ENCODE measurements around the gene CENPK. TPM values are rescaled to one million over a fixed set of nuclear protein-coding genes. Genes with fewer than 3 reads are reported as not detected.

The CENPK gene
- total RNA-seq, 1 experiment from 2014 or later = 56.4 TPM

GRCh38 chr5:65555287-65555686 is 7.7 kb downstream of the CENPK start:
- Mint-ChIP-seq H3K4me1 (ENCODE audit: low read depth, unreplicated experiment) (no peaks in the 10 kb centered on the region), H3K9me3 (ENCODE audit: unreplicated experiment) (no peaks in the 10 kb centered on the region), H3K27ac (ENCODE audit: unreplicated experiment) (no peak overlapping the region), H3K4me3 (ENCODE audit: unreplicated experiment) (no peak overlapping the region), H3K27me3 (ENCODE audit: insufficient read depth, unreplicated experiment) (no peaks in the 10 kb centered on the region), H3K36me3 (ENCODE audit: insufficient read depth, unreplicated experiment) (peaks cover 31% of the 10 kb centered on the region)
- no peak for DNase-seq
- no peaks in the 10 kb centered on the region for H3K36me3 ChIP-seq (ENCODE audit: control insufficient read depth, insufficient read depth, low read length)
- H3K4me3 ChIP-seq (ENCODE audit: low read depth, low read length) = no peak overlapping the region
- POLR2A ChIA-PET = no interaction called here
- H3K27me3 ChIP-seq (replicated peaks; ENCODE audit: control insufficient read depth, insufficient read depth, low read length) = no peaks in the 10 kb centered on the region
- TF ChIP-seq CTCF (IDR thresholded peaks at IDR 0.05; ENCODE audit: insufficient read depth in 1 of 2, low read depth in 1 of 2, low read length in 1 of 2, severe bottlenecking in 1 of 2, unreplicated experiment in 1 of 2) = no peak
- CTCF ChIA-PET = no interaction called here
- no peaks in the 10 kb centered on the region for H3K9me3 ChIP-seq
- intact Hi-C loops (cut with micrococcal nuclease; ENCODE audit: unreplicated experiment) = no loop called here
- H3K4me1 ChIP-seq = no peaks in the 10 kb centered on the region
- no TSS peak for BruUV-seq (replicated peaks)

GRCh38 chr5:65553941-65554340 is 9.0 kb downstream of the CENPK start:
- Mint-ChIP-seq H3K4me1 (ENCODE audit: low read depth, unreplicated experiment) (no peaks in the 10 kb centered on the region), H3K4me3 (ENCODE audit: unreplicated experiment) (no peak overlapping the region), H3K27ac (ENCODE audit: unreplicated experiment) (no peak overlapping the region), H3K36me3 (ENCODE audit: insufficient read depth, unreplicated experiment) (peaks cover 43% of the 10 kb centered on the region), H3K9me3 (ENCODE audit: unreplicated experiment) (no peaks in the 10 kb centered on the region), H3K27me3 (ENCODE audit: insufficient read depth, unreplicated experiment) (no peaks in the 10 kb centered on the region)
- BruUV-seq (replicated peaks) = no TSS peak
- no peak for TF ChIP-seq CTCF (IDR thresholded peaks at IDR 0.05; ENCODE audit: insufficient read depth in 1 of 2, low read depth in 1 of 2, low read length in 1 of 2, severe bottlenecking in 1 of 2, unreplicated experiment in 1 of 2)
- H3K27me3 ChIP-seq (replicated peaks; ENCODE audit: control insufficient read depth, insufficient read depth, low read length) = no peaks in the 10 kb centered on the region
- H3K36me3 ChIP-seq (ENCODE audit: control insufficient read depth, insufficient read depth, low read length) = no peaks in the 10 kb centered on the region
- no peak overlapping the region for H3K4me3 ChIP-seq (ENCODE audit: low read depth, low read length)
- DNase-seq = no peak
- no peaks in the 10 kb centered on the region for H3K4me1 ChIP-seq
- ChIA-PET CTCF (no interaction called here), POLR2A (interaction anchor here (0.6 kb wide), 1 partner anchor 176 kb away, joined by 3 read pairs; no protein-coding TSS in a partner anchor)
- no peaks in the 10 kb centered on the region for H3K9me3 ChIP-seq
- intact Hi-C loops (cut with micrococcal nuclease; ENCODE audit: unreplicated experiment) = no loop called here

- H3K9me3 Mint-ChIP-seq (ENCODE audit: unreplicated experiment) = no peaks in the 10 kb centered on the region
- POLR2A ChIA-PET = no interaction called here
- Histone ChIP-seq H3K4me3 (ENCODE audit: low read depth, low read length) (no peak overlapping the region), H3K27me3 (replicated peaks; ENCODE audit: control insufficient read depth, insufficient read depth, low read length) (no peaks in the 10 kb centered on the region), H3K9me3 (no peaks in the 10 kb centered on the region), H3K36me3 (ENCODE audit: control insufficient read depth, insufficient read depth, low read length) (no peaks in the 10 kb centered on the region), H3K4me1 (no peaks in the 10 kb centered on the region)
- no peak overlapping the region for H3K4me3 Mint-ChIP-seq (ENCODE audit: unreplicated experiment)
- intact Hi-C loops (cut with micrococcal nuclease; ENCODE audit: unreplicated experiment) = no loop called here
- H3K4me1 Mint-ChIP-seq (ENCODE audit: low read depth, unreplicated experiment) = no peaks in the 10 kb centered on the region
- BruUV-seq (replicated peaks) = no TSS peak
- no peaks in the 10 kb centered on the region for H3K27me3 Mint-ChIP-seq (ENCODE audit: insufficient read depth, unreplicated experiment)
- no peak for TF ChIP-seq CTCF (IDR thresholded peaks at IDR 0.05; ENCODE audit: insufficient read depth in 1 of 2, low read depth in 1 of 2, low read length in 1 of 2, severe bottlenecking in 1 of 2, unreplicated experiment in 1 of 2)
- H3K27ac Mint-ChIP-seq (ENCODE audit: unreplicated experiment) = no peak overlapping the region
- CTCF ChIA-PET = no interaction called here
- H3K36me3 Mint-ChIP-seq (ENCODE audit: insufficient read depth, unreplicated experiment) = peaks cover 55% of the 10 kb centered on the region
- no peak for DNase-seq
Measured at GRCh38 chr5:65548281-65548680, 14.7 kb downstream of the CENPK start.
